HG02759 (cell line): ENCODE data around the gene COX7A2.

Experiments used
- ATAC-seq: cut with Tn5 transposase; IDR thresholded peaks from one replicate; pipeline ENCODE4 v1.9.1; 2021; ENCODE audit warnings: mild to moderate bottlenecking, moderate library complexity; ENCODE audit not compliant: unreplicated experiment

COX7A2 gene, protein sequence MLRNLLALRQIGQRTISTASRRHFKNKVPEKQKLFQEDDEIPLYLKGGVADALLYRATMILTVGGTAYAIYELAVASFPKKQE

DNA sequence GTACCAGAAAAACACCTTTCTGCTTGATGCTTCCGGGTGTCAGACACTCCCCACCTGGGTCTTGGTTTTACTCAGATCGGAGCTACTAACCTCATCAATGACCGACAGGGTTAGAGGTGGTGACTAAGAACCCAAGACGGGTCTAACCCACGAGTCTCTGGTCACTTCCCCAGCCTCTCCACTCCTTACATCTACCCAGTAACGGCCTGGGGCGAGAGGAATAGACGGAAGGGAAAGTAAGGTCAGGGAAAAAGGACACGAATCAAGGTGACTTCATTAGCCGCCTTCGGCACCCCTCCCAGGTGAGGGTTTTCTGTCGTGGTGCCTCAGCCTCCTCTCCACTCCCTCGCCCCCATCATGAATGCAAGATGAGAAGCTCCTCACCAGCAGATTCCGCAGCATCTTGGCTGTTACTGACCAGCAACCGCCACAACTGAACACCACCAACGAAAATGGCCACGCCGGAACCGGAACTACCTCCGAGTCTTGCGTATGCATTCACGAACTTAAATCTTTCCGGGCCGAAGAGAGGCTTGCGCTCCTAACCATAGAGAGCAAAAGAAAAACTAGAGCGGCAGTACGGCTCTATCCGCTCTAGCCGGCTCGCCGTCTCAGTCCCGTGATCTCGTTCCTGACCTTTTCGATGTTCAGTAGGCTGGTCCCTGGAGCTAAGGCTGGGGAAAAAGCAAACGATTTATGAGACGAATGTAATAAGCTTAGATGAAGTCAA, at the start of gene COX7A2:
Gene COX7A2, minus strand, starts transcription at position 469 of the 730 bp plus-strand sequence. Its CDS starts 67 bp downstream, at position 402.
- peak; percentile 95 for ATAC-seq

DNA sequence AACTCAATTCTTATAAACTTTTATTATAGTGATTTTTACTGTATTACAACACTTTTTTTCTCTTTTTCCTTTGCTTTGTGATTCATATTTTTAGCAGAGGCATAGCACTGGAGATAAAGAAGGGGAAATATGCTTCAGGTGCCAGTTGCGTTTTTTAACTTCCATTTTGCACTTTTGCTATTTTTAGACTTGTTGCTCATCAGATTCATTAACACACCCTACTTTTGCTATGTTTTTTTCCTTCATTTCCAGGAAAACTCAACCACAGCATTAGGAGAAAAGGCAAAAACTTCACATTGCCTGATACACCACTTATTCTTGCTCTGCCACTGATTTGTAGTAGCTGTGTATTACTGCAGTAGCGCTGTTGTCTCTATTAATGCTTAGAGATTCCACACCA, 49.0 kb upstream of the COX7A2 start:
- ATAC-seq, result no peak

DNA sequence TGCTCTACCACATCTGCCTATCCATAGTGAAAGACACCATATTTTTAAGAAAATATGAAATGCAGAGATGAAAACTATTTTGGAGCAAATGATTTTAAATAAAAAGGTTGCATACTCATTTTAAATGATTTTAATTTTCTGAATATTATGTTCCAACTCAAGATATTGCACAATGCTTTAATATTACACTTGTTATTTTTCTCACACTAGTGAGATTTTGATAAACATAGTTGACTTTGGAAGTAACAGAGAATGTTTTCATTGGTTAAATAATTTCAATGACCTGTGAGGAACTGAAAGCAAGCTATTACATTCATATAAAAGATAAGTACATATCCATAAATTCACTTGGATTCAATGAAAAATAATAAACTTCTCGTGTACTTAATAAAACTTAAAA, 48.1 kb upstream of the COX7A2 start:
- no peak for ATAC-seq

DNA sequence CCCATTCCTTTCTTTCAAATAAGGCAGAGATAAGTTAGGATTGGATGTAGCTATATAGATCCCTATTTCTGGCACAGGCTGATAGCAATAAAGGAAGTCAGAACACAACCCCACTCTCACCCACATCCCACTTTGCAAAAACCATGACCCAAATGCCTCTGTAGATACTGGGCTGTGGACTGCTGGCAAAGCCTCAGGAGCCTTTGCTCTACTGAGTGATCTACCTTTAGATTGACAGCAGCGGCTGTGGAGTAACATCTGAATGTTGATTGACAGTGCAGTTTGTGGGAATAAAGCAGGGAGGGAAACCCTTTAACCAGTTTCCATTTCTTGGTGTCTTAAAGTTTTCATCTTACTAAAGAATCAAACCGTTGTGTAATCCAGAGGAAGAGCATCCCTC, 47.7 kb upstream of the COX7A2 start:
- no peak for ATAC-seq

DNA sequence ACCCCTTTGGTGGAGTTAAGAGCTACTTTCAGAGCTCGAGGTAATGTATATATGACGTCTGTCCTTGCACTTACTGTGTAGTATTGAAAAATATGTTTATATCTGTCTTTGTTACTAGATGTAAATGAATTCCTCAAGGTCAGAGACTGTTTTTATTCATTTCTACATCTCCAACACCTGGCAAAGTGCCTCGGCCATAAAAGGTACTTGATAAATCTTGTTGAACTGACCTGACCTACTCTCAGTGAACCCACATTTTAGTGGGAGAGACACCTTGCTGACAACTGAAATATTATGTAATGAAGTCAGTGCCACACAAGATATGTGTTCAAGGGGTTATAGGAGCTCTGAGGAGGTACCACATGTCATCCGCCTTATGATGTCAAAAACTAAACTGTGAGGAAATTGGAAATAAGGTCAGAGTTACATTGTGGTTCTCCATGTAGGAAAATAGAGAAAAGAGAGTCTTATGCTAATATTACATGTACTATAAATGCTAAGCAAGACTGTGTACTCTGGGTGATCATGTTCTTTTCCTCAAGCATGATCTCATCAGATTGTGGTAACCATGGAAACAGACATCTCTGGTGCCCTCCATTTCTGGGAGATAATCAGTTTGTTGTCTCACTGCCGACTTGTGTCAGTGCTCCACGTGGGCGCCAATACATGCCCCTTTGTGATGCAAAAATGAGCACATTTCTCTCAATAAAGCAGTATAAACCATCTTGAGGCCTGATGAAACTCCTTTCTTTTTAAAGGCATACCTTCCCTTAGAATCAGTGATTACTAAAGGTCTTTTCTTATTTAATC, 46.7 kb upstream of the COX7A2 start:
- no peak for ATAC-seq

DNA sequence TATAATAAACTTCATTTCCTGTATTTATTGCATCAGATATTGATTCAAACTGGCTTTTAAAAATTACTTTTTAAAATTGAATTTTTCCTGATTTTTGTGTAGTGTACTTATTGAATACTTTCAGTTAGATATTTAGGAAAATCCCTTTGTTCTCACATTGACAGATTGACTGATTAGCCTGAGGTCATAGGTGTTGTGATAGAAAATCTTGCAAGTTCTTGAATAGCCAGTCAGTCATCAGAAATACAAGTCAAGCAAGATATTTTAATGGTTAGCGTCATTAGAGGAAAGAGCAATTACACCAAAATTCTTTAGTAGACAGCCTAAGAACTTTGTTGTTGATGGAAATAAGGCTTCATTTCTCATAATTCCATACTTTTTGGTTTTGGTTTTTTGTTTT, 44.4 kb upstream of the COX7A2 start:
- no peak for ATAC-seq

DNA sequence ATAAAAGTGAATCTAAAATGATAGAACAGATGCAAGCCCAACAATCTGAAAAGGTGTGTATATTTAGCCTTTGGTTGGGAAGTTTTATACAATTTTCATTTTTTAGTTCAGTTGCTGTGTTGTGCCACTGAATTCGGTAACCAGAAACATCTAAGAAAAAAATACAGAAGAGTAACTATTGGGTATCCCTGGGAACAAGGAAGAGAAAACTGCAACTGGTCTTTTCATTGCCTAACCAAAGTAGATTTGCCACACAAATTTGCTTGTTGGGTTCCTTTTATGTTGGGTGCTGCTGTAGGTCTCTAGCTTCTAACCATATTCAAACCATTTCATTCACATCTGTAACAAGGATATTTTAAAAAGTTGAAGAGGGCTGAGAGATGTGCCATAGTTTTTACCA, 43.8 kb upstream of the COX7A2 start:
- ATAC-seq, result no peak

DNA sequence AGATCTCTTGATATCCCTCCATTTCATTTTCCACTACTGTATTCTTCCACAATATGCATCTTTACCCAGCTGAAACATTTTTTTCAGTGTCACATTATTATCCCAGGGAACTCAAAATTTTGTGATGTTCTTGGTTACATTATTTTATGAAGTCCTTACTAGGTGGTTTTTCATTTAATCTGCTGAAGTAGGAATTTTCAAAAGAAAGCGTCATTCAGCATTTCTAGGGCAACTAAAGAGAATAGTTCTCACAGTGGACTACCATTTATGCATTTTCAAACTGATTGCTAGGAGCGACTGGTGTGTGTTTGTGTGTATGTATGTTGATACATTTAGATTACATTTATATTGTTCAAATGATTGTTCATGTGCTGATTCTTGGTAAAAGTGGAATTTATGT, 43.4 kb upstream of the COX7A2 start:
- ATAC-seq, result no peak

DNA sequence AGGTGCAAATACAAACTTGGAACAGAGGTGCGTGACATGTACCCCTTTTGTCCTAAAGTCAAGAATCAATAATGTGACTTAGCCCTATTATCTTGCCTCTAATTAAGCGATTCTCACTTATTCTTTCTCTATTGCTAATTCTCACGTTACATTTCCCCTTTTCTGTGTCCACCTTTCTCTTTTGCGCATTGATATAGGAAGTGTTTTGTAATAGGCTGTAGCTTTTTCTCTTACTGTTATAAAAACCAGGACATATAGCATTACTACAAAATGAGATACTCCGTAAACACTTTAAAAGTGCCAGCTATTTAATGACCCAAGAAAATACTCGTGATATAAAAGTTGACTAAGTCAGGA, 41.7 kb upstream of the COX7A2 start:
- no peak for ATAC-seq

DNA sequence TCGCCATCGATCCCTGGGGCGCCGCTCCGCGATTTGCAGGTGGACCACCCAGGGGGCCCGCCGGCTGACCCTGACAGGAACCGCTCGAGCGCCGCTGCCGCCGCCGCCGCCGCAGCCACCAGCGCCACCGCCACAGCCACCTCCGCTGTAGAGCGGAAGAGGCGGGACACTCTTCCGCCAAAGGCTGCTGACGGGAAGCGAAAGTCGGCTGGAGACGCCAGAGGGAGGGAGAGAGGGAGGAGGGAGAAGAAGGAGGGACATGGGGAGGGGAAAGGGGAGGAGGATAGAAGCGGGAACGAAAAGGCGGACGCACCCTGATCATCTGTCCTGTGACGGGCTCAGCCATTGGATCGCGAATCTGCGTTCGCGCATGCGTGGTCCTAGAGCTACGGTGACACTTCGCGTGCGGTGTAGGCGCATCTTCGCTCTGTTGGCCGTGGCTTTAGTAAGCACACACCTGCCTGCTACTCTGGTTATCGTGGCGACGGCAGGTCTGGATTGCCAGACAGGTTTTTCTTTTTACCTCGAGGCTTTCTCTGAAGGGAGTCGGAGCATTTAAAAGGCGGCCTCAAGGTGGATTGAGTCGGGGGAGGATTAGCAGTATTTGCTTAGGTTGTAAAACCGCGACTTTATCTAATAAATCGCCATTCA, 41.2 kb upstream of the COX7A2 start, which contains the start of gene TMEM30A:
Gene TMEM30A, minus strand, starts transcription at position 161 of the 651 bp plus-strand sequence. Its CDS starts 154 bp downstream, at position 7.
- peak; percentile 92 for ATAC-seq

DNA sequence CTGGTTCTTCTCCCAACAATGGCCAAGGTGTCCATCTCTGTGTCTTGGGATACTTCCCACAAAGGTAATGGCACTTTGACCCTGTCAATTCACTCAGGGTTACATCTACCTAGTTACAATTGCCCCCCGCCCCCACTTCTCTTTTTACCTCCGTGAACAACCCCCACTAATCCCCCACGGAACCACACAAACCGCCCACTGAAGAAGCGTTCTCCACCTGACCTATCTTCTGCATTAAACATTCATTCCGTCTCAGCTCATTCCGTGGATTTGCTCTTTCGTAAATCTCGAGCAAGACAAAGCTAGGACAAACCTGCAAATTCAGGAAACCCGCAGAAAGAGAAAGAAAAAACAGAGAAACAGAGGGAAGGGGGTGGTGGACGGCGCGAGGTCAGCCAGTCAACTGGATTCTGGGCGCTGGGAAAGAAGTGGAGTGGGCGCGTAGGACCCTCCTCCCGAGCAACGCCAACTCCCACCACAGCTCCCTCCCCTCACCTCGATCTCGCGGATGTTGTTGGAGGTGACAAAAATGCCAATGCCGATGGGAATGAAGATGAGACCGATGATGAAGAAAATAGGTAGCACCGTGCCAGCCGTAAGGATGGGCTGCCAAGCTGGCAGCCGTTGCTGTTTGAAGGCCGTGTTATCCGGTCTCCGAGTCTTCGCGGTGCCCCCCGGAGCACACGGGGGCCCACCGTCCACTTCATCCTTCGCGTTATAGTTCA, 40.5 kb upstream of the COX7A2 start:
- no peak for ATAC-seq

DNA sequence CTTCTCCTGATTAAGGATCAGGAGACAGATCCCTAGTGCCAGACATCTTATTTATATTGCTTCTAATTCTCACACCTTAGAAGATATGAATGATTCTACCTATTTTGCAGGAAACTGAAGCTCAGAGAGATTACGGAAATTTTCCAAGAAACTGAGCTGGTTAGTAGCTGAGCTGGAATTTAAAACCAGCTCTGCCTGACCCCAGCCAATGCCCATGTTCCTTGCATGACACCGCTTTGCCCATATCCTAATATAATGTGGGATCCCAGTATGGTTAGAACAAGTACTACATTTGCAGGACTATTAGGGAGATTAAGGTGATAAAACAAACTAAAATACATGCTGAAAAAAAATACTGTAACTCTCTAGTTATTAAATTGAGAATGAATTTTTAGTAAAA, 39.1 kb upstream of the COX7A2 start:
- no peak for ATAC-seq

DNA sequence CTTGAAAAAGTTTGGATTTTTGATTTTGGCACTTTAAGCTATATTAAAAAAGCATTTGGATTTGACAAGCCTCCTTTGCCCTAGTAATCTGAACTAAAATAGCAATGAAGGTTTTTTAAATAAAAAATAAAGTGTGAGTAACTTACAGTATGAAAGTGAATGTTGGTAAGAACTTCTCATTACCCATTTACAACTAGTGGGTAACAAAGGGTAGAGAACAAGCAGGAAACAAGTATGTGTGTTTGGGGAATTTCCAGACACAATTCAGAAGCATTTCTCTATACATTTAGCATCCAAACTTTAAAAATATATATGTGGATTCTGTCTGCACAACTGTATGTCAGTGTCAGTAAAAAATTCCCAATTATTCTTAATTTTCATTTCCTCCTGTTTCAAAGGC, 38.1 kb upstream of the COX7A2 start:
- no peak for ATAC-seq

DNA sequence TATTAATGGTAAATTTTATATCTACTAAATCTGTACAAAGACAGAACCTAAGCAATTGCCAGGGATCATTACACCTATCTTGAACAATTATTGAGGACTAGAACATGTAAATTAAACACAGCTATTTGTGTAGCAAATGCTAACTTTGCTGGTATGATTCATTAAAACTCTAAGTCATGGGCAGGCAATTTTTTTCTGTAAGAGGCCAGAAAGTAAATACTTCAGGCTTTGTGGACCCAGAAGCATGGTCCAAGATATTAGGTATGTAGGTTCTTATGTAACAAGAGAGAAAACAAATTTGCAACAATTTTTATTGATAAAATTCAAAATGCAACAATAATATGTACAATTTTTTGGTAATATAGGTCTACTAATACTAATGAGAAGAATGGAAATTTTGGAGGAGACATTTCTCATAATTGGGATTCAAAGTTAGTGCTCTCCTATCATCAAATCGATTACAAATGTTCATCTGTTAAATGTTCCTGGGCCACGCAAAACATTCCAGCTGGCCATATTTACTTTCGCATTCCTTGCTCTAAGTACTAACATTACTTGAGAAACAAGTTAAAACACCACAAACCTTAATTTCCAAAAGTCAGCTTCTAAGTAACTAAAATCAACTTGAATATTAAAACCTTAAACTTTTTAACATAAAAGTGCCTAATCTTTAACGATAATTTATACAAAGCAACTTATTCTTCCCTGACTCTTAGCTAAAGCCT, 36.7 kb upstream of the COX7A2 start:
- ATAC-seq, result no peak

DNA sequence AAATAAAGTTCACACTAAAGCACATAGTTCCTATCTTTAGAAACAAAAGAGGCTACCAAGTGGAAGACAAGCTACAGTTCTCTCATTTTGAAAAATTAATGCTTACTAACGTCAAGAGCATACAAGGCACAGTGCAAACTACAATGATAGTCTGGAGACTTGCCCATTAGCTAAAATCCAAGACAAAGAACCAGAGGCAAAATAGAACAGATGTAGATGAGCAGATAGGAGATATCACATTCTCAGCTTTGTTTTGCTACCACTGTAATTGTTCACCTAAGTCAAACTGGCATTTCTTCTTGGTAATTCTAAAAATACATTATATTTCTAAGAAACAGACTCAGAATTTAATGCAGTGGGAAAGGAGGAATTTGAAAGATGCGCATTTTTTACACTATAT, 35.8 kb upstream of the COX7A2 start:
- ATAC-seq, result no peak

DNA sequence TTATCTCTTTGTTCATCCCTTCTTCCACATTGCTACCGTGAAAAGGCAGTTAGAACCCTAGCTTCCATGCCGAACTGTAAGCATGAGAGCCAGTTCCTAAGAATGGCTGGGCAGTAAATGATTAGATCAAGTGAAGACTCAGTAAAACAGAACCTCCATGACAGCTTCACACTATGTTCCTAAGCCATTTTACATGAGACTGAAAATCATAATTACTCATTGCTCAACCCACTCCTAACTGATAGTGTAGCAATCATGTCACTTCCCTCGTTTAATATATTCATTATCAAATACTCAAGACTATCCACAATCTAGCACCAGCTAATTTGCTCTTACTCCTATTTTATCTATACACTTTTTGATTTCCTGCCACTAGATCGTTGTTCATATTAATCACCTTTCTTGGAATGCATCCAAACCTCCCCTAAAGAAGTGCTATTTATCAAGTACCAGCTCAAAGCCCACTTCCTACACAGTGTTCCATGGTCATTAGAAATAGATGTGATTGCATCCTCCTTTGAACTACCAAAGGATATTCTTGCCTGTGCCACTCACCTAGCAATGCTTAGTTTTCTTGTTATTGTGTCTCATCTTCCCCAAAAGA, 35.0 kb upstream of the COX7A2 start:
- ATAC-seq, result no peak

DNA sequence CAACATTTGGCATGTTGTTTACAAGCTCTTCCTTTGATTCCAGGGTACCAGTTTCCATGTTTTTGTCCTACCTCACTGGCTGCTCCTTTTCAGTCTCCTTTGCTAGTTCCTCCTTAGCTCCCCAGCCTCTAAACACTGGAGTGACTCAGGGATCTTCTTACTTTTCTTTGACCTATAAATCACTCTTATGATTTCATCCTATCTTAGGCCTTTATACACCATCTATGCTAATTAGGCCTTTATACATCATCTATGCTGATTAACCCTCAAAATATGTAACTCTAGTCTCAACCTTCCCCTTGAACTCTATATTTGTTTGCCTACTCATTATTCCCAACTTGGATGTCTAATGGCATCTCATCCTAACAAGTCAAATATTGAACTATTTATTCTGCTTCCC, 31.5 kb upstream of the COX7A2 start:
- no peak for ATAC-seq

DNA sequence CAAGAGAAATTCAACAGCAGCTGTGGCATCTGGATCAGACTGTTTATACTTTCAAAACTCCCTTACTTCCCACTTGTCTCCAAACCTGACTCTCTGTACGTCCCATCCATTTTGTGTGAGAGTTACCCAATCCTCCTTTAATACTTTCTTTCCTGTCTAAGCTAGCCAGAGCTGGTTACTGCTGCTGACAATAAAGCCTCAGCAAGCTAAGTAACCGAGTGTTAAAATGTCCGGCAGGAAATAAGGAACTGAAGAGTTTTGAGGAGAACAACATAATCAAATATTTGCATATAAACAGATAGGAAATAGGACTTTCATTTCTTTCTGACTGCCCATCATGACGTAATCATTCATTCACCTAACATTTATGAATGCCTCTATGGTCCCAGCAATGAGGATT, 29.4 kb upstream of the COX7A2 start:
- ATAC-seq, result no peak

DNA sequence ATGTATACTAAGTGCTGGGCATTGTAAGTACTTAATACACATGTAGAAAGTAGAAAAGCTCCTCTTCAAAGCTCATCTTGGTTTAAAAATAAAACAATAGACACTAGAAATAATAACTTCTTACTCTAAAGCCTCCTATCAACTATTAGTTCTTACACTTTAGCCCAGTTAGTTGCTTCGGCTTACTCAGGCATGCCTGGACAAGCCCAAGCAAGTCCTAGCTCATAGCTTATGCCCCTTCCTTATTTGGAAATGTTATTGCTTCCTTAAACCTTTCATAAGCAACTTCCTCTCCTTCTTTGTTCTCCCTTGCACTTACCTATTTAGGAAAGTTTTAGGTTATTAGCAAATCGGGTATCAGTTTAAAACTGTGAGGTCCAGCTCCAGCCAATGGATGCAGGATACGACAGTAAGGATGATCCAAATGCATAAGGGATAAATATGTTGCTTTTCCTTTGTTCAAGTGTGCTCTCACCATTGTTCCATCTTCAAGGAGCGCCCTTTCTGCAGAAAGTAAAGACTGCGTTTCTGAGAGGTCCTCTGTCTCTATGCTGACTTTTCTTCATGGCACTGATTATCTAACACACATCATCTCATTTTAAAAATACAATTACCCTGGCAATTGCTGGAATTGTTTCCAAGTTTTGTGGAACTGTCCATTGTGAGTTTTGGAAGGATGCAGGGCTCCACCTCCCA, 28.7 kb upstream of the COX7A2 start:
- ATAC-seq, result no peak
